GM18526 (cell line): ENCODE data around the gene DOK6.
A peak's percentile ranks its signal among the peaks of the same experiment; 100 is the strongest.

Experiments
- POLR2A ChIP-seq: IDR thresholded peaks from 3 replicates; pipeline ENCODE4 v1.6.1; 2011; ENCODE audit not compliant: insufficient read length; ENCODE audit errors: extremely low read depth

DOK6 gene

DNA sequence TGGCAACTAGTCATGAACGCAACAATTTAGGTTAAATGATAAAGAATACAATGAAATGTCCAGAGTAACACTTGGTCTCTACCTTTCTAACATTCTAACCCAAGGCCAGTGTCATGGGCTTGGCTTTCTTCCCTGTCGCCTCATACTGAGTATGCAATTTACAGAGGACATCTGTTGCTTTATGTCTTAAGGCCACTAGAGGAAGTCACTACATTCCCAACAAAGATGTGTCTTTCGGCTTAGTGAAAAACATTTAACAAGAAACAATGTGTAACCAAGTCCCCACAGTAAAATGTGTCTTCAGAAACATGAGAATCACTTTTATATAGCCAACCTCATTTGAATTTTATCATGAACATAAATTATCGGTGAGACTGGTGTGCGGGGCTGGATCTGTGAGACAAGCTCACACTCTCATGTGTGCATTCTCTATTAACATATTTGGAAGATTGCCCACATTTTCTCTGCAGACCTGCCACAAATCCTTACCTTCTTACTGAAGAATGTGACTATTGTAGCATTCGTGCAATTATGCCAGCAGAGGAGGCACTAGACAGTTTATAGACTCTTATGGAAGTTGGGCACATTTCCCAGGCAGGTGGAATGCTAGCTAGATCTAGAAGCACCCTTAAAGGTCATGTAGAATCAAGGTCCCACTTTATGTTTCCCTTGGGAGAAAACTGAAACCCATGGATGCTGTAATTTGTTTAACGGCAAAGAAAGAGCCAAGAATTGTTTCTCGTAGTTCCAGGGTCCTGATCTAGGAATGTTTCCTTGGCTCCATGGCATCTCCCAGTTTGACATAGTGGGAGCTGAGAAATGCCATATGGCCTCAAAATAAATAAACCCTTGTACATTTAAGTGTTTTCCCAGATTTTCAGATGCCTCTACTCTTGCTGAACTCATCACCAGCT, 445.2 kb downstream of the DOK6 start:
- TF ChIP-seq POLR2A = no peak

DNA sequence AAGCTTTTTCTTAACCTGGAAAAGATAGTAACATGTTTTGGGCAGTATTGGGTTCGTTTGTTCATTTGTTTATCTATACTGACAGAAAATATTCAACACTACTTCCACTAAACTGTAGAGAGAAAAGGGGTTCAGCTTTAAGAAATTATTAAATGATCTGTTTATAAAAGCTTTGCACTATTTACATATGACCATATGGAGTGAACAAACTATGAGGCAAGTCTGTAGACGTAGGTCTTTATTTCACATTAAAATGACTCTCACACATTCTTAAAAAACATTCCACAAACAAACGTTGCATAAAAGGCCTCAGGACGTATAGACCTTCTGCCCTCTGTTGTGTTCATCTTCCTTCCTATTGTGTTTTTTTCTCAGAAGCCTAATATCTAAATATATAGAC, 452.4 kb downstream of the DOK6 start:
- no peak for TF ChIP-seq POLR2A

DNA sequence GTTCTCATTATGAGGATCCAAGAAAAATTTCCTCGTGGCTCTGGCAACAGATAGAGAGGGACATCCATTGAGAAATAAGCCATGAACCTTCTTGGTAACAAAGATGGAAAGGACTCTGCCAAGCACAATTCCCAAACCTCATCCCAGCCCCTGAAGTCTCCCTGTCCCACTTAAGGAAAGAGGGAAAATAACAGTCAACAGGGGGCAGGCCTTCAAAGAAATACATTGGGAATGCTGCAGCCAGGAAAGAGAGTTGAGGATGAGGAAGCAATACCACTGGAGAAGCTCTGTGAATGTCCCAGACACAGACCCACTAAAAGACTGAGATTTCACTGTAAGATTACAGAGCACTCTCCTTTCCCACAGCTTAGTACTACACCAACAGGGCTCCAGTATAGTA, 453.8 kb downstream of the DOK6 start:
- no peak for TF ChIP-seq POLR2A

DNA sequence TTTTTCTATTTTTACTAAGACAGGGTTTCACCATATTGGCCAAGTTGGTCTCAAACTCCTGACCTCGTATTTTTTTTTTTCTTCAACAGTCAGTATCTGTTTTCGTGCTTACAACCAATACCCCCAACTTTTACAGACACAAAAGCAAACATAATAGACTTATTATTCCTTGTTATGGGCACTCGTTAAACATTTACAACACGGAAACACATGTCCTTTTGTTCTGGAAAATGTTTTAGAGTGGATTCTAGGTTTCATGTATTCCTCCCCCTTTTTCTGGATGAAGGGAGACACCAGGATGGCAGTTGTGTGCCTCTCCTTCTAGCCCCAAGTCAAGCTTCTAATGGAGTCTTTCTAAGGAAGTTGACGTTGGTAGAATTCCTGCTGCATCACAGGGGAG, 458.2 kb downstream of the DOK6 start:
- no peak for TF ChIP-seq POLR2A

DNA sequence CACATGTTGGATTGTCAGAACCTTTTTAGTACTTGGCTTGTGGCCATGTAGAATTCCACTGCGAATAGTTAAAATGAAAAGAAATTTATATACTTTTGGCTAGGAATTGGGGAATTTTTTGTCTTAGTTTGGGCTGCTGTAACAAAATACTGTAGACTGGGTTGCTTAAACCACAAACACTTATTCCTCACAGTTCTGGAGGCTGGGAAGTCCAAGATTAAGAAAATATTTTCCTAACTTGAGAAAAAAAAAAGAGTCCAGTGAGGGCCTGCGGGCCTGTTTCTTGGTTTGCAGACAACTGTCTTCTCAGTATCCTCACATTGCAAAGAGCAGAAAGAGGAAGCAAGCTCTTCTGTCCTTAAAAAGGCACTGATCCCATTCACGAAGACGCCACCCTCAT, 465.1 kb downstream of the DOK6 start:
- TF ChIP-seq POLR2A = no peak

DNA sequence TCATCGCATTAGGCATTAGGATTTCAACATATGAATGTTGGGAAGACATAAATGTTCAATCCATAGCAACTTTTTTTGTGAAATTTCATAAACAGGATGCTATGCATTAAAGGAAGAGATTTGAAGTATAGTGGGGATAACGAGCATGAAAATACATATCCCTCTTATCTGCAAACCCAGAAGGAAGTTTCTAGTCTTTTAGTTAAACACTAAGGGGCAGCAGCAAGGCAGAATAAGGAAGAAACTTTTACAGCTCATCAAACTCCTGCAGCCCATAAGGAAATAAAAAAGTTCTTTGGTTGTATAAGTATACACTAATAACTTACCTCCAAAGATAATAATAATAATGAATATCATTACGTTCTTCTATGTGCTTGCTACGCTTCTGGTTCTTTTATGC, 465.5 kb downstream of the DOK6 start:
- TF ChIP-seq POLR2A = no peak

DNA sequence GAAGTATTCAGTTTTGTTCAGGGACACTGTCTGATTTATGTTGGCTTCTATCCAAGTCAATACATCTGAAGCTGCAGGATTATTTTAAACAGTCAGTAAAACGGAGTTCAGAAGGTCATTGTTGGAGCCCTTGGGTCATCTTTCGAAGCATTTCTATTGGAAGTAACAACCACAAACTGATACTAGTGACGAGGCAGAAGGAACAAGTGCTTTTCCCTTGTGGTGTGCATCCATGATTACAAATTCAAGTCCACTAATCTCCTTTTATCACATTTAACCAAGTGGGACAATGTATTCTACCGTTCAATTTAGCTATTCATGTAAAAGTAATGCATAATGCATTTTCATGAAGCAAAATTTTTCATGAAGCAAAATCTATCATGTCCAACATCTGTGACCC, 470.0 kb downstream of the DOK6 start:
- no peak for TF ChIP-seq POLR2A

DNA sequence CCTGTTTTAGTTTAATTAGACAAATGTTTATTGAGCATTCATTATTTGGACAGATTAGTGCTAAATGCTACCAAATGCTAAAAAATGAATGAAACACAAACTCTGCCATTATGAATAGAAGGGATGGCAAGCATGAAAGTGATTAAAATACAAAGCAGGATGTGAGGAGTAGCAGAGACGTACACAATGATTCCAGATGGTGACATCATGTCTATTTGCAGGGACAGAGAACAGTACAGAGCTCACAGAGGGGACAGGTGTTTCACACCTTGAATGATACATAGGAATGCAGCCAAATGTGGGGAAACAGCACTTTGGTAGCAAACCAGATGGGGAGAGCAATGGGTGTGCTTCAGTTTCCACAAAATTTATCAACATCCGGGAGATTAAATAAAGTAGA, 470.7 kb downstream of the DOK6 start:
- TF ChIP-seq POLR2A = no peak

DNA sequence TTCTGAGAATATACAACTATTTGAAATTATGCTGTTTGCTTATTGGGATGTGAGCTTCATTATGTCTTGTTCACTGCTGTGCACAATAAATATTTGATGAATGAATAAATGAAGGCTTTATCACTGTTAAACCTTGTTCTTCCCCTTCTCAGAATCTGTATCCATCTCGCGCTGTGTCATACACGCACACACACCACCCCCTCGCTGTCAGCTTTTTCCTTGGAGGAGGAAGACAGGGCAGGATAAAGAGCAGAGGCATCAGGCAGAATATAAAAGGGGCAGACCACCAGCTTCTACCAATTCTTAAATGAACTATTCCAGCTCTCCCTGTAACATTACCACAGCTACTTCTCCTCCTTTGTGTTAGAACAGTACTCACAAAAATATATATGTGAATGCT, 472.0 kb downstream of the DOK6 start:
- no peak for TF ChIP-seq POLR2A

DNA sequence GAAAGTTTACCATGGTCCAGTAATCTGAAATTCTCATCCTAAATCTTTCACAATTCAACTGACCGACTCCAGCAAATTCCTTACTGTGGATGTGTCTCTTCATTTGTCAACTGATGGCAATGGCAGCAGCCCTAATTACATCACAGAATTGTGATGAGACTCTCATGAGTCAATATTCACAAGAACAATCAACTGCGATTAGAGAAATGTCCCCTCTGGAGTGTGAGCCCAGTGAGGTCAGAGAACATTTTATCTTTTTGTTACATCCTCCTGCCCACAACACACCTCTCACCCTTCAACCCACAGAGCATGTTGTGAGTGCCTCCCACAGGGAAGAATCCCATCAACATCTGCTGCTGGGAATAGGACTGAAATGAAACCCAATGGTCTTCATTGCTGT, 473.4 kb downstream of the DOK6 start:
- TF ChIP-seq POLR2A = no peak

DNA sequence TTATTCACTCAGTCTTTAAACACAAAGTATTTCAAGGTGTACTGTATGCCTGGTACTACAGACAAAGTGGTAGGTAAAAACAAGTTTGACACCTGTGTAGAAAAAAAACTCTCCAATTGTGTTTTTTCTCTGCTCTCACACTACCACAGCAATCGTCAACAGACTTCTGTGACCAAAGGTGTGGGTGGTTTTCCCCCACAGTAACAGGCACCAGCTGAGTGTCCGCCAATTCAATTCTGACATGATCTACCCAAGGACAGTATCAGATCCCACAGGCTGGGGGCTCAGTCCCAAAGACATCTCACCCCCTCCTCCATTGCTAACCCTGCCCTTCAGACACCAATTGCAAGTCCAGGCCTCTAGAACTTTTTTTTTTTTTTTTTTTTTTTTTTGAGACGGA, 475.8 kb downstream of the DOK6 start:
- no peak for TF ChIP-seq POLR2A

DNA sequence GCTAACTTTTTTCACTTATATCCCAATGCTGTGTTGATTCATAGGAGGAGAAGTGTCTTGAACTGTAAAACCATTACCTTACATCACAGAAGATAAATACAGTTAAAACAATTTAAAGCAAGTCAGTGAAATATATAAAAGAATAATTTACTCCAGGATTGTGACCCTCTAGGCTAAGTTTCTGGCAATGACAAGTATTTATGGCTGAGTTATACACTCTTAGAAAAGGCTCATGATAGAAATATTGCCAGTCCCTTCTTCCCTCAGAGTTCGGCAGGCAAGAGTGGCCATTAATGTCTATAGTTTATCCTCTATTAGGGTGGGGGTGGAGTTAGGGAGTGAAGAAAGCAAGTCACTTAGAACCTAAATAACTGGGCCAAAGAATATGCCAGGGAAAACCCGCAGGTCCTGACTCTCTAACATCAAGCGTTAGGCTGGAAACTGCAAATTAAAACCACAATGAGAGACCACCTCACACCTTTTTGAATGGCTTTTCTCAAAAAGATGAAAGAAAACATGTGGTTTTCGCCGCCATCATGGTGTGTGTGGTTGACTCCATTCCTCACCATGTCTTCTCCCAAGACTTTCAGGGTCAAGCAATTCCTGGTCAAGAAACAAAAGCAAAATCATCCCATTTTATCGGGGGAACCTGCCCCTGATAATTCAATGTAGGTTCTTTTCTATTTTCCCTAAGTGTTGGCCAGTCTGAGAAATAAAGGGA, 477.7 kb downstream of the DOK6 start:
- TF ChIP-seq POLR2A = no peak

DNA sequence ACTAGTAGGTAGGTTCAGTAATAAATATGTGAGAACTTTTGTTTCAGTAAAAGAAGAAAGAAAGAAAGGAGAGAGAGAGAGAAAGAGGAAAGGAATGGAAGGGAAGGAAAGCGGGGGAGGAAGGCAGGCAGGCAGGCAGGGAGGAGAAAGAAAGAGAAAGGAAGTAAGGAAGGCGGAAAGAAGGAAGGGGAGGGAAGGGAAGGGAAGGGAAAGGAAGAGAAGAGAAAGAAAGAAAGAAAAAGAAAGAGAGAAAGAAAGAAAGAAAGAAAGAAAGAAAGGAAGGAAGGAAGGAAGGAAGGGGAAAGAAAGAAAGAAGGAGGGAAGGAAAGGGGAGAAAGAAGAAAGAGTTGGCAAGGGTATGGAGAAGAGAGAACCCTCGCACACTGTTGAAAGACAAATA, 479.4 kb downstream of the DOK6 start:
- no peak for TF ChIP-seq POLR2A

DNA sequence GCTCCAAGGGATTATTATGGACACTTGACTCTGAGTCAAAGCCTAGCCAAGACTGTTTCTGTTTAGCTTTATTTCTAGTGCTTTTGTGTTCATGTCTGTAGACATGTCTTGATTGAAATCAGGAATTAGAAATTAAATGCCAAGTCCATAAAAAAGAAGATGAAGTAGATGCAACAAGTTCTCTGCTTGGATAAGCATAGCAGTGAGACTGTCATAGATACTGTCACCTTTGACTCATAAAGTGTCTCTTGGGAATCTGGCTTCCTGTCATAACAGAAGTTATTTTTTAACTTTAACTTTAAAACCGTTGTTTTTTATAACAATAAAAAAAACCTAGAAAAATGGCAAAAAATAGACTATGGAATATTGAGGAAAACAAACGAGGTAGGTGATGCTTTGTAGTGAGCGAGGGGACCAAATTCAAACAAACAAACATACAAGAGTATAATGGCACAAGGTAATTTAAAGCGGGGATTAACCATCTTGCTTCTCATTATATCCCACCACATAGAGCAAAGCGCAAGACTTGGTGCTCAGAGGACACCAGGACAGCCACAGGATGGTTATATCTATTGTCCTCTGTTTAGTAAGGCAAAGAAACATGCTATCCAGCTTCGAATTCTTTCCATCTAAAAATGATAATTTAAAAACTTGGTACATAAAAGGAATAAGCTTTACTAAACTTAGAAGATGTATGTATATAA, 482.4 kb downstream of the DOK6 start:
- TF ChIP-seq POLR2A = no peak

DNA sequence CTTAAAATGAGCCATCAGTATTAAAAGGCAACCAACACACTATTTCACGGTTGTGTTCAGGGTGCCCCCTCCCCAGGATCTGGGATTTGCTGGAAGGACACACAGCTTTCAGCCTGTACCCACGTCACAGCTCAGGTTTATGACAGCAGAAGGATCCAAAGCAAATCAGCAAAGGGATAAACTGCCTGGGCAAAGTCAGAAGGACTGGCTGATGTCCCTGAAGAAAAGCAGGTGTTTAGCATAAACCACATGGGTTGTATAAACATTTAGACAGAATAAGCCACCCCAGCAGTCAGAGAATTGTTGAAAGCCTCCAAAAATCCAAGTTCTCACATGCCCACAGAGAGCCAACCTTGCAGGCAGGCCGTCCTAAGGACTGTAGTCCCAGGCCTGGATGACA, 483.1 kb downstream of the DOK6 start:
- TF ChIP-seq POLR2A = no peak

DNA sequence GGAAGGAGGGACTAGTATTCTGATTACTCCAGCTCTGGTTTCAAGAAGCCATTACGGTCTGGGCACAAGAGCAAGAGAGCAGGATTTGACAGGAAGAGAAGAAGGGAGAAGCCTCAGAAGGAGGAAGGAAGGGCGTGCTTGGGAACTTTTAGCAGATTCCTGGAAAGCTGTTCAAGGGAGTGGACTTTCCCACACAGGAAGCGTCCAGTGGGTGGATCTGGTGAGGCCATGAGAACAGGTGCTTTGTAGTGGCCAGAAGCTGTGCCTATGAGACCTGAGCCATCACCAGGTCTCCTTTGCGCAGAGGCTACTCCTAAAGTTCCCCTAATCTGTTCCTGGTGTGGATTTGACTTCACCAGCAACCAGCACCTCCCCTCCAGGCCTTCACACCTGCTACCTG, 484.7 kb downstream of the DOK6 start:
- TF ChIP-seq POLR2A = no peak

DNA sequence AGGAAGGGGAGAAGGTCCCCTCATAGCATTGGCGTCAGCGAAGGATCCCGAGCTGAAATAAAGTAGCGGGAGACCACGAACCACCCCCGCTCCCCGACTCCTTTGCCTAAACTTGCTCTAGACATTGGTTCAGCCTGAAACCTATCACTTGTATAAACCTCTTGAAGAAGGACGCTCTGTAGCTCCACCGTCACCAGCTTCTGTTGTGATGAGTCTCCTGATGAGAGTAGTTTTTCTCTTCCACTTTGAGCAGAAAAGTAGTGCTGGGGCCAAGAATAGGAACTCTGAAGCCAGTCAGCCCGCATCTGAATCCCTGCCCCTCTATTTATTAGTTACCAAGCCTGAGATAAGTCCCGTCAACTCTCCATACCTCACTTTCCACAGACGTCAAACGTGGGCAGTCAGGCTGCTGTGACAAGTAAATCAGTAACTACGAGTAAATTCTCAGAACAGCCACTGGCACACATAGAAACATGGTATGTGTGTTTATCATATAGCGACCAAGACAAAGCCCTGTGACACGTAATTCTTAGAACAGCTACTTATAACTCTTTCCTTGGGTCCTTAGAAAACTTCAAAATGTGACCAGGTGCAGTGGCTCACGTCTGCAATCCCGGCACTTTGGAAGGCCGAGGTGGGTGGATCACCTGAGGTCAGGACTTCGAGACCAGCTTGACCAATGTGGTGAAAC, 485.3 kb downstream of the DOK6 start:
- peak; percentile 12 for TF ChIP-seq POLR2A
